HepG2 (cell line): ENCODE results near the gene STK4. TPM values are rescaled to one million over a fixed set of nuclear protein-coding genes. Genes with fewer than 3 reads are reported as not detected.

ENCODE experiments used
- HES4 ChIP-seq: sonication (generic); formaldehyde crosslinking; IDR thresholded peaks from 2 replicates; pipeline ENCODE4 v1.9.0; 2021; ENCODE audit warnings: mild to moderate bottlenecking, missing genetic modification reagents, borderline replicate concordance
- MLXIP ChIP-seq: sonication (generic); formaldehyde crosslinking; IDR thresholded peaks from 2 replicates; pipeline ENCODE4 v1.9.0; 2021; ENCODE audit warnings: missing genetic modification reagents, borderline replicate concordance
- MTA1 ChIP-seq: sonication (generic); formaldehyde crosslinking; IDR thresholded peaks from 2 replicates; pipeline ENCODE4 v1.4.0; 2020; ENCODE audit warnings: missing genetic modification reagents, mild to moderate bottlenecking, borderline replicate concordance
- ZNF275 ChIP-seq: sonication (generic); formaldehyde crosslinking; IDR thresholded peaks from 2 replicates; pipeline ENCODE4 v1.8.0; 2022; ENCODE audit warnings: missing genetic modification reagents, mild to moderate bottlenecking, inconsistent platforms, borderline replicate concordance
- ZNF512 ChIP-seq: sonication (generic); formaldehyde crosslinking; IDR thresholded peaks from 2 replicates; pipeline ENCODE4 v1.4.0; 2020; ENCODE audit warnings: mild to moderate bottlenecking, missing genetic modification reagents
- polyA plus RNA-seq, 8 experiments: library from polyadenylated mRNA; depleted of rRNA in 3 of 8; stranded (reverse) in 7 of 8; unstranded in 1 of 8; fragments of >200 nt; fragmentation: Illumina TruSeq in 4 of 8; extraction: Trizol in 4 of 8; gene quantifications; 2 replicates each; pipeline versions ENCODE4 v1.2.1 to v1.2.3, GENCODE V29; 2011 to 2016; ENCODE audit warnings: low read depth in 4 of 8, missing spikeins in 1 of 8, mixed read lengths in 1 of 8; ENCODE audit not compliant: insufficient read depth in 1 of 8
- total RNA-seq, 5 experiments: library from RNA; depleted of rRNA; stranded (reverse); fragments of >200 nt; fragmentation: Illumina TruSeq; extraction: Trizol; gene quantifications; 2 replicates each; pipeline ENCODE4 v1.2.3, GENCODE V29; 2016; ENCODE audit warnings: low read depth in 1 of 5

STK4 gene
- total and polyA plus RNA-seq, 2 of the 13 experiments (the other 11 are each of a cell fraction or from before 2014, with no cell fraction given), result 25.6 to 38.3 TPM

- TF ChIP-seq MLXIP (CRISPR knock-in tag), result no peak
- no peak for TF ChIP-seq ZNF512 (CRISPR knock-in tag)
- TF ChIP-seq HES4 (CRISPR knock-in tag), result 0 out of 2 replicates have a peak, but pooled peaks have one; percentile 41
- 0 out of 2 replicates have a peak, but pooled peaks have one; percentile 26 for TF ChIP-seq MTA1 (CRISPR knock-in tag)
- TF ChIP-seq ZNF275 (CRISPR knock-in tag), result no peak
Measured at GRCh38 chr20:45094864-45095574, 128.7 kb downstream of the STK4 start (continued).
